ENCODE data around the gene MYLIP. TPM values are rescaled to one million over a fixed set of nuclear protein-coding genes. Genes with fewer than 3 reads are reported as not detected.

The MYLIP gene
- total RNA-seq, 1 experiment from 2014 or later = 48.1 TPM

DNA sequence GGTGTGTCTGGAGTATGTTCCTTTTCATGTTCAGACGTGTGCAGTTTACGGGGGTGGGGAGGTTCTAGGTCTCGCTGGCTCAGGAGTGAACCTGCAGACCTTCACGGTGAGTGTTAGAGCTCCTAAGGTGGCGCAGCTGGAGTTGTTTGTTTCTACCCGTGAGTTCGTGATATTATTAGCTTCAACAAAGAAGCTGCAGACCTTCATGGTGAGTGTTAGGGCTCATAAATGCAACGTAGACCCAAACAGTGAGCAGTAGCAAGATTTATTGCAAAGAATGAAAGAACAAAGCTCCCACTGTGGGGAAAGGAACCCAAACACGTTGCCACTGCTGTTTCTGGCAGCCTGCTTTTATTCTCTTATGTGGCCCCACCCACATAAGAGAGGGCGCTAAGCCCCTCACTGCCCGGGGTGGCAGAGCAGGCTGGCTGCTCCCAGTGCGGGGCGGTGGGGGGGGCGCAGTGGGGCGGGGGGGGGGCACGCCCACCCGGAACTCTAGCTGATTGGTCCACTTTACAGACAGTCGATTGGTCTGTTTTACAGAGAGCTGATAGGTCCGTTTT lies 68.2 kb downstream of the MYLIP start:
- POLR2A ChIA-PET = no interaction called here
- H3K27ac Mint-ChIP-seq (ENCODE audit: unreplicated experiment) = no peak overlapping the region
- TF ChIP-seq, protein P1, sequence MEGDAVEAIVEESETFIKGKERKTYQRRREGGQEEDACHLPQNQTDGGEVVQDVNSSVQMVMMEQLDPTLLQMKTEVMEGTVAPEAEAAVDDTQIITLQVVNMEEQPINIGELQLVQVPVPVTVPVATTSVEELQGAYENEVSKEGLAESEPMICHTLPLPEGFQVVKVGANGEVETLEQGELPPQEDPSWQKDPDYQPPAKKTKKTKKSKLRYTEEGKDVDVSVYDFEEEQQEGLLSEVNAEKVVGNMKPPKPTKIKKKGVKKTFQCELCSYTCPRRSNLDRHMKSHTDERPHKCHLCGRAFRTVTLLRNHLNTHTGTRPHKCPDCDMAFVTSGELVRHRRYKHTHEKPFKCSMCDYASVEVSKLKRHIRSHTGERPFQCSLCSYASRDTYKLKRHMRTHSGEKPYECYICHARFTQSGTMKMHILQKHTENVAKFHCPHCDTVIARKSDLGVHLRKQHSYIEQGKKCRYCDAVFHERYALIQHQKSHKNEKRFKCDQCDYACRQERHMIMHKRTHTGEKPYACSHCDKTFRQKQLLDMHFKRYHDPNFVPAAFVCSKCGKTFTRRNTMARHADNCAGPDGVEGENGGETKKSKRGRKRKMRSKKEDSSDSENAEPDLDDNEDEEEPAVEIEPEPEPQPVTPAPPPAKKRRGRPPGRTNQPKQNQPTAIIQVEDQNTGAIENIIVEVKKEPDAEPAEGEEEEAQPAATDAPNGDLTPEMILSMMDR (IDR thresholded peaks at IDR 0.05; ENCODE audit: insufficient read depth in 1 of 2, low read depth in 1 of 2, low read length in 1 of 2, severe bottlenecking in 1 of 2, unreplicated experiment in 1 of 2) = no peak
- no peaks in the 10 kb centered on the region for H3K36me3 Mint-ChIP-seq (ENCODE audit: insufficient read depth, unreplicated experiment)
- Histone ChIP-seq H3K27me3 (replicated peaks; ENCODE audit: control insufficient read depth, insufficient read depth, low read length) (no peaks in the 10 kb centered on the region), H3K4me3 (ENCODE audit: low read depth, low read length) (no peak overlapping the region), H3K4me1 (peaks cover 21% of the 10 kb centered on the region), H3K36me3 (ENCODE audit: control insufficient read depth, insufficient read depth, low read length) (no peaks in the 10 kb centered on the region), H3K9me3 (no peaks in the 10 kb centered on the region)
- no TSS peak for BruUV-seq (replicated peaks)
- CTCF ChIA-PET = interaction anchor here (0.7 kb wide), 1 partner anchor 8 kb away, joined by 5 read pairs; no protein-coding TSS in a partner anchor
- H3K4me1 Mint-ChIP-seq (ENCODE audit: low read depth, unreplicated experiment) = peaks cover 8% of the 10 kb centered on the region
- DNase-seq = no peak
- intact Hi-C loops (cut with micrococcal nuclease; ENCODE audit: unreplicated experiment) = no loop called here
- no peak overlapping the region for H3K4me3 Mint-ChIP-seq (ENCODE audit: unreplicated experiment)
- H3K9me3 Mint-ChIP-seq (ENCODE audit: unreplicated experiment) = no peaks in the 10 kb centered on the region
- H3K27me3 Mint-ChIP-seq (ENCODE audit: insufficient read depth, unreplicated experiment) = no peaks in the 10 kb centered on the region

Small RNAs within 50 kb of the gene (microRNA-seq; reads per million reads assigned to microRNA genes)
- not detected for gene MIR4639

Other genes with a start within 250 kb of the MYLIP start
- 1.1 and 1.3 TPM in 2 replicates for gene GMPR, start 109.5 kb downstream of the MYLIP start, total RNA-seq (2022)